Neural crest cell (in vitro differentiated cells): ENCODE results near the gene ABCB11. TPM values are rescaled to one million over a fixed set of nuclear protein-coding genes. Genes with fewer than 3 reads are reported as not detected.

Experiments used
- DNase-seq: peaks from one replicate; pipeline ENCODE4 v3.0.0; 2021; ENCODE audit warnings: low read depth, mixed read lengths, low spot score
- H3K27ac Mint-ChIP-seq: one replicate; pipeline ENCODE4 v1.8.0; 2021; ENCODE audit warnings: mild to moderate bottlenecking, mixed read lengths; ENCODE audit not compliant: unreplicated experiment
- H3K27me3 Mint-ChIP-seq: 2 replicates; pipeline ENCODE4 v1.8.0; 2021; ENCODE audit warnings: low read depth, mild to moderate bottlenecking, mixed read lengths
- H3K36me3 Mint-ChIP-seq: 2 replicates; pipeline ENCODE4 v1.8.0; 2021; ENCODE audit warnings: low read depth, mild to moderate bottlenecking, mixed read lengths
- H3K4me1 Mint-ChIP-seq: 2 replicates; pipeline ENCODE4 v1.8.0; 2021; ENCODE audit warnings: mixed read lengths
- H3K4me3 Mint-ChIP-seq: one replicate; pipeline ENCODE4 v1.8.0; 2021; ENCODE audit warnings: mild to moderate bottlenecking, mixed read lengths
- H3K9me3 Mint-ChIP-seq: 2 replicates; pipeline ENCODE4 v1.8.0; 2021; ENCODE audit warnings: mixed read lengths
- CTCF ChIP-seq: fragments of 200-600 bp; sonication (generic); conservative IDR thresholded peaks from 2 replicates; pipeline ENCODE4 v1.5.0; 2021; ENCODE audit warnings: antibody characterized with exemption, mild to moderate bottlenecking
- total RNA-seq: library from RNA; stranded (reverse); gene quantifications from 2 replicates; pipeline ENCODE4 v1.2.1, GENCODE V29; 2021

Gene ABCB11
- total RNA-seq, 1 donor from 2014 or later: 0.07 TPM

GRCh38 chr2:168916331-168916675, 114.8 kb downstream of the ABCB11 start:
- no peak overlapping the region for H3K4me3 Mint-ChIP-seq
- H3K9me3 Mint-ChIP-seq: peaks cover 8% of the 10 kb centered on the region
- no peak overlapping the region for H3K27ac Mint-ChIP-seq
- DNase-seq: no peak
- H3K36me3 Mint-ChIP-seq: peaks cover 2% of the 10 kb centered on the region
- H3K27me3 Mint-ChIP-seq: peaks cover 3% of the 10 kb centered on the region
- H3K4me1 Mint-ChIP-seq: peaks cover 9% of the 10 kb centered on the region
- TF ChIP-seq CTCF: no peak

GRCh38 chr2:168915441-168916330, 115.4 kb downstream of the ABCB11 start:
- no peak overlapping the region for H3K27ac Mint-ChIP-seq
- no peak for DNase-seq
- peaks cover 7% of the 10 kb centered on the region for H3K9me3 Mint-ChIP-seq
- H3K4me1 Mint-ChIP-seq: peaks cover 9% of the 10 kb centered on the region
- peaks cover 2% of the 10 kb centered on the region for H3K36me3 Mint-ChIP-seq
- no peak for TF ChIP-seq CTCF
- H3K27me3 Mint-ChIP-seq: peaks cover 3% of the 10 kb centered on the region
- H3K4me3 Mint-ChIP-seq: no peak overlapping the region

GRCh38 chr2:168913495-168913894, 117.6 kb downstream of the ABCB11 start:
- H3K27me3 Mint-ChIP-seq: peaks cover 6% of the 10 kb centered on the region
- H3K4me1 Mint-ChIP-seq: peaks cover 9% of the 10 kb centered on the region
- no peaks in the 10 kb centered on the region for H3K36me3 Mint-ChIP-seq
- no peak overlapping the region for H3K27ac Mint-ChIP-seq
- TF ChIP-seq CTCF: no peak
- no peak for DNase-seq
- peaks cover 3% of the 10 kb centered on the region for H3K9me3 Mint-ChIP-seq
- no peak overlapping the region for H3K4me3 Mint-ChIP-seq

GRCh38 chr2:168912901-168913369, 118.2 kb downstream of the ABCB11 start:
- DNase-seq: no peak
- H3K27me3 Mint-ChIP-seq: peaks cover 6% of the 10 kb centered on the region
- H3K27ac Mint-ChIP-seq: no peak overlapping the region
- peaks cover 2% of the 10 kb centered on the region for H3K36me3 Mint-ChIP-seq
- H3K4me3 Mint-ChIP-seq: no peak overlapping the region
- H3K4me1 Mint-ChIP-seq: peaks cover 11% of the 10 kb centered on the region
- H3K9me3 Mint-ChIP-seq: peaks cover 3% of the 10 kb centered on the region
- no peak for TF ChIP-seq CTCF

- Mint-ChIP-seq H3K4me1 (peaks cover 16% of the 10 kb centered on the region), H3K27ac (no peak overlapping the region), H3K9me3 (peaks cover 3% of the 10 kb centered on the region), H3K27me3 (peaks cover 6% of the 10 kb centered on the region), H3K36me3 (peaks cover 2% of the 10 kb centered on the region), H3K4me3 (no peak overlapping the region)
- no peak for DNase-seq
- TF ChIP-seq CTCF: no peak
These were observed 118.7 kb downstream of the ABCB11 start for GRCh38 chr2:168912466-168912865.
